Right hindlimb (tissue), 1 donor: ENCODE results near the gene PTGDS.
"Not testable (repeated sequence)": the region's sequence is repeated elsewhere in the genome, so short reads cannot be mapped to it uniquely, and the experiment has no call there.

Experiments
- DNase-seq: peaks from one replicate; pipeline ENCODE4 v3.0.0-alpha.2; 2018

PTGDS gene

DNA sequence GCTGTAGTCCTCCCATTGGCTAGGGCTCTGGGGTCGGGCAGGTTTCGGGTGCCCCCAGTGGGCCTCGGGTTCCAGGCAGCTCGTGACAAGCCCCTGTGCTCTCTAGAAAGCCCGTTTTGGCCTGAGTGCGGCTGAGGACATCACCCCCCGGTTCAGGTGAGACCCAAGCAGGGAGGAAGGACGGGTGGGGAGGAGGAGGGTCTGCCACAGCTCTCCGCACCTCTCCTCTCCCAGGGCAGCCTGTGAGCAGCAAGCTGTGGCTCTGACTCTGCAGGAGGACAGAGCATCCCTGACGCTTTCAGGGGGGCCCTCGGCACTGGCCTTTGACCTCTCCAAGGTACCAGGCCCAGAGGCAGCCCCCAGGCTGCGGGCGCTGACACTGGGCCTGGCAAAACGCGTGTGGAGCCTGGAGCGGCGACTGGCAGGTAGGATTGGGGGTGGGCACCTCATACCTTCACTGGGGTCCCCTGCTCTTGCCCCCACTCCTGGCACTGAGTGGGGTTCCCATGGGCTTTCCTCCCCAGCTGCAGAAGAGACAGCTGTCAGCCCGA is 15.6 kb downstream of the PTGDS start:
- DNase-seq: no peak

DNA sequence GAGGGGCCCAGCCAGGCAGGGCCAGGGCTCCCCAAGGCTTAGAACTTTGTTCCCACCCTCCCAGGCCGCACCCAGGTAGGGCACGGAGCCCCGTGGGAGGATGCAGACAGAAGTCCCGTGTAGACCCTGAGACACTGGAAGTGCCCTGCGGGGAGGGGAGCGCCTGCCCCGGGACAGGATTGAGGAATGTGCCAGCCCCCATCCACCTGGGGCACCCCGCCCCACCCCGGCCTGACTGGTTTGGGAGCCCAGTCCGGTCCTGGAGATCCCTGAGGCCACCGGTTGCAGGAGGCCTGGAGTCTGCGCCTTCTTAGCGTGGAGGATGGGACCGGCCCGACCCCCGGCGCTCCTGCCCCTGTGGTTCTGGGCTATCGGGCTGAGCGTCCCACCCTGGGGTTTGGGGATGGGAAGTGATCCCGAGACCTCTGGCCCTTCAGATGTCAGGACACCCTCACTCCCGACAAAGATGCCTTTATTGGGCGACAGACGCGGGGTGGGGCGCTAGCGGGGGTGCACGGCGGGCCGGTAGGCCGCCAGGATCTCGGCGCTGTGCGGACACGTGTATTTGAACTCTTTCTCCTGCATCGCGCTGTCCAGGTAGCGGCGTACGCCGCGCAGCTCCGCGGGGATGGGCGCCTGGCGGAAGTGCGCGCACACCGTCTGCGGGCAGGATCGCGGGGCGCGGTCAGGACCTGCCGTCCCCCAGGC is 17.0 kb downstream of the PTGDS start:
- no peak for DNase-seq

DNA sequence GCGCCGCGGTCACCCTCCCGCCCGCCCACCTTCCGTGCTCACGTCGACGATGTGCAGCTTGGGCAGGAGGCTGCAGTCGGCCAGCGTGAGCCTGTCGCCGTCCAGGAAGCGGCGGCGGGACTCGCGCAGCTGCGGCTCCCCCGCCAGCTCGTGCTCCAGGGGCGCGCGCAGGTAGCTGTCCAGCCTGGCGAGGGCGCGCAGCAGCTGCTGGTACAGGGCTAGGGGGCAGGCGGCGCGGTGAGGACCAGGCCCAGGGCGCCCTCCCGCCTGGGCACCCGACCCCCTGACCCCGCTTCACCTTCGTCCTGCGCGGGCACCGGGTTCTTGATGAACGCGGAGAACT is 17.6 kb downstream of the PTGDS start:
- DNase-seq: no peak

DNA sequence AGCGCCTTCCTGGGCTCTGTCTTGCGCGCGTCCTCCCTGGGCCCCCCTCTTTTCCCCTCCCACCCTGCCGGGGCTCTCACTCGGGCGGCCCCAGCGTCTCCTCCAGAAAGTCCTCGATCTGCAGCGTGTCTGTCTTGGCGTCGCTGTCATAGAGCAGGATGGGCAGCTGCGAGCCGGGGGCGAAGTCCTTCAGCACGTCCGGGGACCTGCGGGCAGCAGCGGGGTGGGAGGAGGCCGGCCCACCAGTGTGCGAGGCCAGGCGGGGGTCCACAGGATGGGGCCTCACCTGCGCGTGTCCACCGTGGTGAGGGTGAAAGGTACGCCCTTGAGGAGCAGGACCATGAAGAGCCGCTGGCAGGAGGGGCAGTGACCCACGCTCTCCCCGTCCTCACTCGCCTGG is 18.1 kb downstream of the PTGDS start:
- no peak for DNase-seq

DNA sequence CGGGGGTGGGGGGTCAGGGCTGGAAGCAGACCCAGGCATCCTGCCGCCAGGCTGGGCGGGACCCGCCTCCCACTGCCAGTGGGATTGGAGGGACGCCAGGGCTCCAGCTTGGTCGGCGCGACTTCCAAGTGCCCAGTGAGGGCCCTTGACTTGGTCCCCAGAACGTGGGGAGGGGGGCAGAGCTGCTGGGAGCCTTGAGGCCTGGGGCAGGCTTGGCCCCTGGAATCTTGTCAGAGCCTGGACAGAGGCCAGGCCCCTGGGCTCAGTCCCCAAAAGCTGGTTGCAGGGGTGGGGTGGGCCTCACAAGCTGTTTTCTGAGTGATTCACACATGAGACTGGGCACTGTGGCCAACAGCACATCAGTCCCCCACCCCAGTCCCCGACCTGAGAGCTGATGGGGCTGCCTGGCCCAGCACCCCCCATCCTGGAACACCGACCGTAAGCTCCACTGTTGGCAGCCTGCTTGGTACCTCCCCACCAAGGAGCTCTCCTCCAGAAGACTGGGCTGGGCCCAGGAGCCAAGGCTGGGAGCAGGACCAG is 18.5 kb downstream of the PTGDS start:
- no peak for DNase-seq

DNA sequence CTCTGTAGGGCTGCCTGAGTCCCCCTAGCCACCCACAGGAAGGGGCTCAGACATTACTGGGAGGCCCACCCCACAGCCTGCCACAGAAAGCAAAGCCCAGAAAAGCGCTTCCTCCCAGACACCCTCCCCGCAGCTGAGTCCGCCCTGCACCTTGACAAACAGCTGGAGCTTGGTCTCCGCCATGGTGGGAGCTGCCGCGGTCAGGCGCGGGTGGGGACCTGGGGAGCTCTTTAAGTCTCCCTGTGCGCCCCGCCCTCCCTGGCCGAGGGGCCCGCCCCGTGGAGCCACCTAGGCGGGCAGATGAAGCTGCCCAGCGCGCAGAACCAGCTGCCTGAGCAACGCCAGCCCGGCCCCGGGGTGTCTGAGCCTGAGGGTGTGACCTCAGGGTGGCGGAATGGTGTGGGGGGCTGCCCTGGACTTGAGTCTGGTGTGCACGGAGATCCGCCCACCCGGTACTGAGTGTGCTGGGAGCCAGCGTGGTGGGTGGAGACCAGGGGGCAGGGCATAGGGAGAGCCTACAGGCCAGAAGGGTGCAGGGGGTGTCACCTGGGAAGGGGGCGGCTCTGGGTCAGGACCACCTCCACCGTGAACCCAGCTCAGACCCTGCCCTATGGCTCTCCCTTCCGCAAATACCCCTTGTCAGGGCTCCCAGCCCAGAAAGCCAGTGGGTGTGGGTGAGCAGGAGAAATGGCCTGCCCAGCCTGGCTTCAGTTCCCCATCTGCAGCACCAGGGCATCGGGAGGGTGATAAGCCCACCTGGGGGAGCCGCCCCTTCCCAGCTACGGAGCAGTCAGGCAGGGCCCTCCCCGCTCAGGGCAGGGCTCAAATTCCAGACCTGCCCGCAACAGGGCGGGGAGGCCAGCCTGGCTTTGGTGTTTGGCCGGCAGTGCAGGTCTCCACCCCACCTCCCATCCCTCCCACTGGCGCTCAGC is 19.3 kb downstream of the PTGDS start, which contains the start of gene CLIC3:
TSS of gene CLIC3 (minus strand) at position 208 of the 932 bp plus-strand sequence. CDS start at position 183, 25 bp downstream.
- no peak for DNase-seq

DNA sequence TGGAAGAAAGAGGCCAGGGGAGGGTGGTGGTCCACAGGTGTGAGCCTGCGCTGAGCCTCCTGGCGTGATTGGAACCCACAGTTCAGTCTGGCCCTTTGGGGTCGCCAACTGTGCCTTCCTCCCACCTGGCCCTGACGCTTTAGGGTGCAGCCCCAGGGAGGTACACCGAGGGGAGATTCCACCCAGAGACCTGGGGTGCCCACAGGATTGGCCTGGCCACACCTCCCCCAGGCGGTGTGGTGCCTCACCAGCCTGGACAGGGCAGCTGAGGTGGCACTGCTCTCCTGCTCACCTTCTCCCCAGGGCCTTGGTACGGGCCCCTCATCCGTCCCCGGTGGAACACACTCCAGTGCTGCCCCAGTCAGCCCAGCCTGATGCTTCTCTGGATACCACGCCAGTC is 20.1 kb downstream of the PTGDS start:
- no peak for DNase-seq

DNA sequence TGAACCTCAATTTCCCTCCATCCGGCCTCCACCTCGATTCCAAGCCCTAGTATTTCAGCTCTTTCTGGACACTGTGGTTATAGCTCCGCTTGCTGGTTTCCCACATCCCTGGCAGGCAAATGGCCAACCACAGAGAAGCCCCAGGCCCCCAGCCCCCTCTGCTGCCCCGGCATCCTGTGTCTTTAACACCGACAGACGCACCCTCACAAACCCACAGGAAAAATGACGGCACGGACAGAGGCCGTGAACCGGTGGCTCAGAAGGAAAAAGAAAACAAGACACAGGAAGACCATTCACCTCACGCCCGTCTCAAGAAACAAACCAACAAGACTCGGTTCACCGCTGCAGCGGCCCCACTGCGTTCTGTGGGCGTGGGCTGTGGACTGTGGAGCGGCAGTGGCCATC is 20.5 kb downstream of the PTGDS start:
- no peak for DNase-seq

DNA sequence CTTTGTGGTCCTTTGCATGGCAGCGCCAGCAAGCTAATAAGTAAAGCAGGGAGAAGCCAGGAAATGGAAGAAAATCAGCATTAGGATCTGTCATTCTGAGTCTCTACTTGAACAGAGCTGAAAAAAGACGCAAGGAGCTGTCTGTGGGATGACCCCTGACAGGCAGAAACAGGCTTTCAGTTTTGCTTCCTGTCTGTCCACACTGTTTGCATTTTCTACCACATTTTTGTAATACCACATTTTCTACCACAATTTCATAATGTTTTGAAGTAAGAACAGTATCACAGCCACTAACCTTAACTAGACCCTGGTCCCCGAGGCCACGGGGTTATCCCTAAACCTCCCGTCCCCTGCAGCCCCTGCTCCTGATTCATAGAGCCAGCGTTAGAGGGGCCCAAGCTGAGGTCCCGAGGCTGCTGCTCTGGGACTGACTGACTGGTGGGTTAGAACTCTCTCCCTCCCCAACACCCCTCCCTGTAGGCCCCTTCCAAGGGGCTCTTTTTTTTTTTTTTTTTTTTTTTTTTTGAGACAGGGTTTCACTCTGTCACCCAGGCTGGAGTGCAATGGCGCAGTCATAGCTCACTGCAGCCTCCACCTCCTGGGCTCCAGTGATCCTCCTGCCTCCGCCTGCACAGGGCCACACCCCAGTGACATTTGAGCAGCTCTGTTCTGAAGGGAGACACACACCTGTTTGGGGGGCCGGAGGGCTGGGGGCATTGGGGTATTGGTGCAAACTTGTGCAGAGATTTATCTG is 23.1 kb downstream of the PTGDS start:
- DNase-seq: no peak

DNA sequence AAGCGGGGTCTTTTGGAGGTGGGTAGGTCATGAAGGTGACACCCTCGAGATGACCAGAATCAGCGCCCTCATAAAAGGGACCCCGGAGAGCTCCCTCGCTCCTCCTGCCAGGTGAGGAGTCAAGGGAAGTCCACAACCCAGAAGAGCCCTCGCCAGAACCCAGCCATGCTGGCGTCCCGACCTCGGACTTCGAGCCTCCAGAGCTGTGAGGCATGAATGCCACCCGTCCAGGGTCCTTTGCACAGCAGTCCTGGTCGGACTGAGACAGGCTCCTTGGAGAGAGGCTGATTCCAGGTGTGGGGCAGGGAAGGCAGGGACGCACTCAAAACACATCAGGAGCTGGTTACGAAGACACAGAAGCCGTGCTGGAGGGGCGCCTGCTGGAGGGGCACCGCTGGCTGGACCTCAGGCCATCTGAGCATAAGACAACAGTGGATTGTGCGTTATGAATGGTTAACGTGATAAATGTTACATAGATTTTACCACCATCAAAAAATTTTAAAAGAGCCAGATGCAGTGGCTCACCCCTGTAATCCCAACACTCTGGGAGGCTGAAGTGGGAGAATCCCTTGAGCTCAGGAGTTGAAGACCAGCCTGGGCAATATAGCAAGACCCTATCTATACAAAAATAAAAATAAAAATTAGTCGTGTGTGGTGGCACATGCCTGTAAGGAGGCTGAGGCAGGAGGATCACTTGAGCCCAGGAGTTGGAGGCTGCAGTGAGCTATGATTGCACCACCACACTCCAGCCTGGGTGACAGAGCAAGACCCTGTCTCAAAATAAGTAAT is 24.7 kb downstream of the PTGDS start:
- DNase-seq: no peak

DNA sequence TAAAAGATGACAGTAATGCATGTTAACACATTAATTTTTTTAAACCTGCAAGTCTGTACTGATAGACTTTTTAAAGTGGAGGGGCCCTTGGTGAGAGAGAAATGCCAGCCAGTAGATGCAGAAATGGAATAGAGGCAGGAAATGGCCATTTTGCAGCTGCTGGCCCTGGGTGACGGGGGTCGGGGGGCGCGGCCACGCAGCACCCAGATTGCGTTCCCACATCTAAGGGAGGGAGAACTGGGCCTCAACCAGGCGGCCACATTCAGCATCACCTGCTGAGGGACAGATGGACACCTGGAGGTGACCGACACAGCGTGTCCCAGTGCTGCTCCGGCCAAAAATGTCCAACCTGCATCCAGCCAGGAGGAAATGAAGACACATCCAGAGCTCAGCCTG is 25.3 kb downstream of the PTGDS start:
- no peak for DNase-seq

DNA sequence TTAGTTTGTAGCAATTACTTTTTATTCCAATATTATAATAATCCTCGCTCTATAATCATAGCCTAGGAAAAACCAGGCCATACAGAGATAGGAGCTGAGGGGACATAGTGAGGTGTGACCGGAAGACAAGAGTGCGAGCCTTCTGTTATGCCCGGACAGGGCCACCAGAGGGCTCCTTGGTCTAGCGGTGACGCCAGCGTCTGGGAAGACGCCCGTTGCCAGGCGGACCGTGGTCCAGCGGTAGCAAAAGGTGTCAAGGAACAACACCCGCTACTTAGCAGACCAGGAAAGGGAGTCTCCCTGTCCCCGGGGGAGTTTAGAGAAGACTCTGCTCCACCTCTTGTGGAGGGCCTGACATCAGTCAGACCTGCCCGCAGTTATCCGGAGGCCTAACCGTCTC is 27.0 kb downstream of the PTGDS start:
- DNase-seq: not testable (repeated sequence)

DNA sequence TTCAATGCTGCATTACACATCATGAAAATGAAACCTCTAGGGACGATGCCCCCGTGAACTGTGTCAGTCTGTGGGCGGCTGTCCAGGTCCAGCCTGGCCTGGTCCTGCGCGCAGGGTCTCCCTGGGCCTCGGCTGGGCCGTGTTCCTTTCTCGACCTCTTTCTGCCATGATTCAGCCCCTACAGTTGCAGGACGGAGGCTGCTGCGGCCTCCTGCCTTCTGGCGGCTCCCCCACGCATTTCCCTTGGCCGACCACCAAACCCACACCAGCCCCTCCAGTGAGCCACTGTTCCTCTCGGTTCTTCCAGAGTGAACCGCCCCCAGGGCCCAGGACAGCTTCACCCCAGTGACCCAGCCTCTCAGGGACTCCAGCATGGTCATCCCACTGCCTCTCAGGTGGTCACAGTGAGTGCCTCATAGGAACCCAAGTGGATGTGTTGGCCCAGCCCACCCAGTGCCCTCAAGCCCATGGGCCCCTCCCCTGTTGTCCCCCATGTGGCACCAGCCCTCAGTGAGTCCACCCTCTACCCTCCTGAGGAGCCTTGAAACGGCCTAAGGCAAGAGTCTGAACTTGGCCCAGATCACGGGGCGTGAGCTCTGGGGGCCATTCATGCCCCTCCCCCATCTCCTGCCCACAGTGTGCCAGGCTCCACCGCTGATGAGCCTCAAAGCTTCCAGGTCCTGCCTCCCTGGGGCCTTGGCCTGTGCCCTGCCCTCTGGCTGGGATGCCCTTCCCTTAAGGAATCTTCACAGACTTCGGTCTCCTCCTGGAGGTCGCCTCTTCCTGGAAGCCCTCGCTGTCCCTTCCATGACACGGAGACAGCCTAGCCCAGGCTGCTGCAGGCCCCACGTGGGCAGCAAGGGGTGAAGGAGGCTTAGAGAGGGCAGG is 29.1 kb downstream of the PTGDS start:
- no peak for DNase-seq

DNA sequence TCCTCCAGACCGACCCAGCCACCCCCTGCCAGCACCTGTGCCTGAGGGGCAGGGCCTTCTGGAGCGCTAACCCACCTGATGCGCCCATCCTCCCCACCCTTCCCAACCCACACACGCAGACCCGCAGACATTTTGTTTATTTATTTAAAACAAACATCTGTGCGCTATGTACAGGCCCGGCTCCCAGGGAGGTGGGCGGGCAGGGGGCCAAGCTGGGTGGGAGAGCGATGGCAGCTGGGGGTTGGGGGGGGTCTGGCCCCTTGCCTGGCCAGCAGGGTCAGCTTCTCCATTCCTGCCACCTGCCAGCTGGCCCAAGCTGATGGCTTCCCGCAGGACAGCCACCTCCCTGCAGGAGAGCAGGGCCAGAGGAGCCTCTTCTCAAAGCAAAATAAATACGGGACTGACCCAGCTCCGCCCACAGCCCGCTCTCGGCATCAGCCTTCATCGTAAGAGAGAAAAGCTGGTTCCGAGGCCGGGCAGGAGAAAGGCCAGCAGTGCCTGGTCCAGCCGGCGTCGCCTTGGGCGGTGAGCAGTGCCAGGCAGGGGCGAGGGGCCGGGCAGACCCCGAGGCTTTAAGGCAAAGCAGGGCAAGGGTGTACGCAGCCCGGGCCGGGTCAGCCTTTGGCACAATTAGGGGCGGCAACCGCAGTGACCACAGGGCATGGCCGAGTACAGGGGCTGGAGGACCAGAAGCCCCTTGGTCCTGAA is 30.0 kb downstream of the PTGDS start:
- no peak for DNase-seq

DNA sequence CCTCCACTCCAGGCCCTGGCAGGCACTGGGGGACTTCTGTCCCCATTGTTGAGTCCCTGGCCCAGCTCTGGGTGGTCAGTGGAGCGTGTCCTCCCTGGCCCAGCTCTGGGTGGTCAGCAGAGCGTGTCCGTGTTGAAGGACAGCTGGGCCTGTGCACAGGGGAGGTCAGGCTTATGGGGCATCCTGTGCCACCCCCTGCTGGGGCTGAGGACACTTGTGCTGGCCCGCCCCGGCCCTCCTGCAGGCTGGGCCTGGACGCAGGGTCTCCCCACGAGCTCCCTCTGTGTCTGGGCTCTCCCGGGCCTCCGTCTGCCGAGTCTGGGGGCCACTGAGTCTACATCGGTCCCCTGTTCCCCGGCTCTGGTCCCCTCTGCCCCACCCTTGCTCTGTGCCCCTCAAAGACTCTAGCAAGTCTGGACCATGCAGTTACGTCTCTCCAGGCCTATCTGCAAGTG is 30.5 kb downstream of the PTGDS start:
- no peak for DNase-seq

DNA sequence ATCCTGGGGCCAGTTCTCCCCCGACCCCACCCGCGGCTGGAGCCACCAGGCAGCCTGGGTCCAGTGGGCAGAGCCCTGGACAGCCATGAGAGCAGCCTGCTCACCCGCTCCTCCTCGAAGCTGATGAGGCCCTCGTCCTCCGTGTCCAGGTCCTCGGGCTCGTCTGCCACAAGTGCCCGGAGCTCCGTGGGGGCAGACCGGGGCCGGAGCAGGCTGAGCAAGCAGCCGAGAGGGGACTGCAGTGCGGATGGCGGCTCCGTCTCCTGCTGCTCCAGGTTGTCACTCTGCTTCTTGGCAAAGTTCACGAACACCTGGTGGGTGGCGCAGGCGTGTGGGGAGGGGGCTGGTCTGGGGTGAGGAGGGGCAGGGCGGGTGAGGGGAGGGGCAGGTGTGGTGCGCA is 31.0 kb downstream of the PTGDS start:
- no peak for DNase-seq

DNA sequence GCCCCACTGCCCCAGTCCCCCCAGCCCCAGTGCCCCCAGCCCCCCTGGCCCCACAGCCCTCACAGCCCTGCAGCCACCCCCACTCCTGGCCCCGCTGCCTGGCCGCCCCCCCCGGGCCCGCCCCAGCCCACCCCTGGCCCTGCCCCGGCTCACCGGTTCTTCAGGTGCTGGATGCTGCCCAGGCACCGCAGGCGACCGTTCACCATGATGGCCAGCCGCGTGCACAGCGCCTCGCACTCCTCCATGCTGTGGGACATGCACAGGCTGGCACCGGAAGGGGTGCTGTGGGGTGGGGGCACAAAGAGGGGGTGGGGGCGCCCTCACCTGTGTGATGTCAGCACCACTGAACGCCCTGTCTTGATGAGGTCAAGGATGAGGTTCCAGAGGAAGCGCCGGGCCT is 31.9 kb downstream of the PTGDS start:
- DNase-seq: no peak

DNA sequence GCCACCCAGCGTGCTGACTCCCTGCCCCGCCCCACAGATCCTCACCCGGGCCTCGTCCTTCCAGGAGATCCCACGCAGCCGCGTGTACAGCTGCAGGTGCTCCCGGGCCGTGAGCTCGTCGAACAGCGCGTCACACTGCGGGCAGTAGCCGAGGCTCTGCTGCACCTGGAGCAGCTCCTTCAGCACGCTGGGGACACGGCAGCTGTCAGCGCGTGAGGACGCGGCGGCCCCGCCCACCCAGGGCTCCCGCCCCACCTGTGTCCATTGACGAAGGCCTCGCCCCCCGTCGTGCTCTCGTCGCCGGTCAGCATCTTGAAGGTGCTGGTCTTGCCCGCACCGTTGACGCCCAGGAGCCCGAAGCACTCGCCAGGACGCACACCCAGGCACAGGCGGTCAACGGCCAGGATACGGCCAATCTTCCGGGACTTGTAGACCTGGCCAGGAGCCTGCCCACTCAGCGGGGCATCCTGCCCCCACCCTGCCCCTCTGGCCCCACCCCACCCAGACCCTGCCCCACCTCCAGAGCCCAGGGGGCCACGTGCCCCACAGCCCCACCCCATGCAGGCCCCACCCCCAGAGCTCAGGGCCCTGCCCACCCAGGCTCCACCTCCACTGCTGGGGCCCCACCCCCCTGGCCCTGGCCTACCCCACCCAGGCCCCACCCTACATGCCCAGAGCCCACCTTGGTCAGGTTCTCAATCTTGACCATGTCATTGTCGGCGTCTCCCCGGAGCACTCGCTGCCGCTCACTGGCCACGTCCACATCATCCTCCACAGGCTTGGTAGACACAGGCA is 32.8 kb downstream of the PTGDS start:
- no peak for DNase-seq

DNA sequence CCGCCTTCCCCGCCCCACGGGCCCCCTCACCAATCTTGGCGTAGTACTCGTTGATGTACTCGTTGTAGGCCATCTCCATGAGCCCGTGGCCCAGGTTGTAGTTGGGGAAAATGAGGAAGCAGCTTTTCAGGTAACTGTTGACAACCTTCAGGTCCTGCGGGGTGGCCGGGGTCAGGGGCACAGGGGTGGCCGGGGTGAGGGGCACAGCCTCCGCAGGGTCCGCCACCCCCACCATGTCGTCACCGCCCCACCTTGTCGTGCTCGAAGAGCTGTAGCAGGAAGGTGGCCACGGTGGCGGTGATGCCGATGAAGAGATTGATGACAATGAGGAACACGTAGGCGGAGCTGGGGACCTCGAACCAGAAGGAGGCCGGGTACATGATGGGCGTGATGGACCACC is 33.9 kb downstream of the PTGDS start:
- no peak for DNase-seq
